Activated T-cell treated with anti-CD3 and anti-CD28 coated beads, Interleukin-2, amount 50 U/mL, for 72 hours (primary cell): Measurements from ENCODE around the gene DDX23. TPM values are rescaled to one million over a fixed set of nuclear protein-coding genes. Genes with fewer than 3 reads are reported as not detected.

Source experiments
- ATAC-seq, 2 donors: fragments of 150-1000 bp; cut with Tn5 transposase; replicated peaks in 1 of 2; 2 replicates each; pipeline ENCODE4 v1.10.0; 2021; ENCODE audit warnings: moderate library complexity in 2 of 2, mild to moderate bottlenecking in 1 of 2
- DNase-seq, 2 donors: peaks; one replicate each; pipeline ENCODE4 v3.0.0; 2021 to 2022; ENCODE audit warnings: mixed read lengths in 1 of 2
- H3K27ac Mint-ChIP-seq: one replicate; pipeline ENCODE4 v1.8.0; 2022; ENCODE audit warnings: mild to moderate bottlenecking, moderate library complexity, mixed read lengths
- H3K27me3 Mint-ChIP-seq: one replicate; pipeline ENCODE4 v1.8.0; 2022; ENCODE audit warnings: low read depth, mixed read lengths
- H3K36me3 Mint-ChIP-seq, 2 donors: one replicate each; pipeline ENCODE4 v1.8.0; 2022; ENCODE audit warnings: mixed read lengths in 2 of 2, mild to moderate bottlenecking in 1 of 2; ENCODE audit not compliant: insufficient read depth in 2 of 2
- H3K4me1 Mint-ChIP-seq: one replicate; pipeline ENCODE4 v1.8.0; 2022; ENCODE audit warnings: low read depth, mixed read lengths
- H3K4me3 Mint-ChIP-seq, 2 donors: one replicate each; pipeline ENCODE4 v1.8.0; 2022; ENCODE audit warnings: mild to moderate bottlenecking in 2 of 2, mixed read lengths in 2 of 2, moderate library complexity in 2 of 2
- H3K9me3 Mint-ChIP-seq, 2 donors: one replicate each; pipeline ENCODE4 v1.8.0; 2022; ENCODE audit warnings: mixed read lengths in 2 of 2
- total RNA-seq, 2 donors: library from RNA; stranded (reverse); gene quantifications; one replicate each; pipeline ENCODE4 v1.2.3, GENCODE V29; 2022

The DDX23 gene
- total RNA-seq, 2 donors from 2014 or later = 100.0 to 115 TPM

GRCh38 chr12:48827026-48827425 is 24.9 kb downstream of the DDX23 start:
- ATAC-seq = no peak
- DNase-seq = no peak
- H3K27me3 Mint-ChIP-seq = no peaks in the 10 kb centered on the region
- H3K4me1 Mint-ChIP-seq = peaks cover 4% of the 10 kb centered on the region
- peaks cover 4 to 13% of the 10 kb centered on the region in 2 donors for H3K36me3 Mint-ChIP-seq
- H3K9me3 Mint-ChIP-seq = no peaks in the 10 kb centered on the region
- H3K27ac Mint-ChIP-seq = no peak overlapping the region
- H3K4me3 Mint-ChIP-seq = no peak overlapping the region

- Mint-ChIP-seq H3K4me3 (no peak overlapping the region), H3K4me1 (peaks cover 4% of the 10 kb centered on the region), H3K27ac (no peak overlapping the region), H3K9me3 (no peaks in the 10 kb centered on the region), H3K27me3 (no peaks in the 10 kb centered on the region), H3K36me3 (peaks cover 4 to 12% of the 10 kb centered on the region in 2 donors)
- DNase-seq (no peak), ATAC-seq (no peak)
Observed at GRCh38 chr12:48826209-48826855, 25.6 kb downstream of the DDX23 start.

GRCh38 chr12:48824905-48825304 is 27.1 kb downstream of the DDX23 start:
- Mint-ChIP-seq H3K27ac (no peak overlapping the region), H3K9me3 (no peaks in the 10 kb centered on the region), H3K4me1 (peaks cover 4% of the 10 kb centered on the region), H3K27me3 (no peaks in the 10 kb centered on the region), H3K4me3 (no peak overlapping the region), H3K36me3 (peaks cover 0 to 3% of the 10 kb centered on the region in 2 donors)
- ATAC-seq (no peak), DNase-seq (no peak)

- DNase-seq = peak in 1 of 2 donors; percentile 51
- ATAC-seq = peak; percentile 14 to 79
Observed at GRCh38 chr12:48824112-48824511, 27.9 kb downstream of the DDX23 start.

GRCh38 chr12:48823281-48823680 is 28.7 kb downstream of the DDX23 start:
- ATAC-seq (no peak), DNase-seq (no peak)
- no peaks in the 10 kb centered on the region for H3K36me3 Mint-ChIP-seq
- H3K4me1 Mint-ChIP-seq = peaks cover 4% of the 10 kb centered on the region
- H3K27me3 Mint-ChIP-seq = no peaks in the 10 kb centered on the region
- H3K9me3 Mint-ChIP-seq = no peaks in the 10 kb centered on the region
- H3K27ac Mint-ChIP-seq = no peak overlapping the region
- H3K4me3 Mint-ChIP-seq = no peak overlapping the region

More at GRCh38 chr12:48824112-48824511, 27.9 kb downstream of the DDX23 start:
- peaks cover 0 to 3% of the 10 kb centered on the region in 2 donors for H3K36me3 Mint-ChIP-seq
- no peak overlapping the region for H3K27ac Mint-ChIP-seq
- H3K9me3 Mint-ChIP-seq = no peaks in the 10 kb centered on the region
- peaks cover 4% of the 10 kb centered on the region for H3K4me1 Mint-ChIP-seq
- H3K27me3 Mint-ChIP-seq = no peaks in the 10 kb centered on the region
- no peak overlapping the region for H3K4me3 Mint-ChIP-seq

GRCh38 chr12:48822711-48823110 is 29.3 kb downstream of the DDX23 start:
- DNase-seq (no peak), ATAC-seq (no peak)
- Mint-ChIP-seq H3K36me3 (no peaks in the 10 kb centered on the region), H3K27me3 (peaks cover 4% of the 10 kb centered on the region), H3K27ac (no peak overlapping the region), H3K4me1 (peaks cover 6% of the 10 kb centered on the region), H3K9me3 (no peaks in the 10 kb centered on the region), H3K4me3 (no peak overlapping the region)

- ATAC-seq (no peak), DNase-seq (no peak)
- Mint-ChIP-seq H3K9me3 (no peaks in the 10 kb centered on the region), H3K36me3 (no peaks in the 10 kb centered on the region), H3K4me1 (peaks cover 12% of the 10 kb centered on the region), H3K27ac (no peak overlapping the region), H3K4me3 (no peak overlapping the region), H3K27me3 (peaks cover 10% of the 10 kb centered on the region)
Observed at GRCh38 chr12:48822139-48822538, 29.8 kb downstream of the DDX23 start.

GRCh38 chr12:48819986-48820725 is 31.8 kb downstream of the DDX23 start:
- ATAC-seq = no peak
- Mint-ChIP-seq H3K27ac (no peak overlapping the region), H3K36me3 (no peaks in the 10 kb centered on the region), H3K27me3 (peaks cover 22% of the 10 kb centered on the region), H3K4me3 (no peak overlapping the region), H3K9me3 (no peaks in the 10 kb centered on the region), H3K4me1 (peaks cover 25% of the 10 kb centered on the region)
- DNase-seq = no peak

GRCh38 chr12:48818831-48819590 is 33.0 kb downstream of the DDX23 start:
- Mint-ChIP-seq H3K4me3 (peak overlapping the region; percentile 66 to 83), H3K27ac (no peak overlapping the region), H3K9me3 (no peaks in the 10 kb centered on the region), H3K4me1 (peaks cover 29% of the 10 kb centered on the region), H3K27me3 (peaks cover 22% of the 10 kb centered on the region), H3K36me3 (no peaks in the 10 kb centered on the region)
- ATAC-seq (peak; percentile 3 to 10), DNase-seq (peak in 1 of 2 donors; percentile 25)

- DNase-seq = peak; percentile 83 to 88
- Mint-ChIP-seq H3K27ac (no peak within 1 kb of the TSS), H3K9me3 (no peaks in the 10 kb centered on the region), H3K4me3 (peak within 1 kb of the TSS; percentile 86 to 96), H3K36me3 (no peaks in the 10 kb centered on the region), H3K27me3 (peaks cover 22% of the 10 kb centered on the region), H3K4me1 (peaks cover 34% of the 10 kb centered on the region)
- ATAC-seq = peak; percentile 63 to 65
Observed at GRCh38 chr12:48817873-48818830, 33.8 kb downstream of the DDX23 start, which contains the start of gene CACNB3. TSS of gene CACNB3 (plus strand) at chr12:48818496. CDS start at chr12:48818930, 434 bp downstream.

GRCh38 chr12:48816143-48816854 is 35.7 kb downstream of the DDX23 start:
- H3K9me3 Mint-ChIP-seq = no peaks in the 10 kb centered on the region
- no peaks in the 10 kb centered on the region for H3K36me3 Mint-ChIP-seq
- H3K27me3 Mint-ChIP-seq = peaks cover 22% of the 10 kb centered on the region
- peak overlapping the region; percentile 86 to 96 for H3K4me3 Mint-ChIP-seq
- DNase-seq (no peak), ATAC-seq (no peak)
- no peak overlapping the region for H3K27ac Mint-ChIP-seq
- peaks cover 39% of the 10 kb centered on the region for H3K4me1 Mint-ChIP-seq
